Measurements from ENCODE around the gene PRPF8.

GRCh38 chr17:1641065-1641403, 43.6 kb downstream of the PRPF8 start:
- TF ChIP-seq PRDM15 (CRISPR knock-in tag; IDR thresholded peaks at IDR 0.05): no peak
- TF ChIP-seq ZC3H4 (CRISPR knock-in tag; IDR thresholded peaks at IDR 0.05; ENCODE audit: borderline replicate concordance): no peak
- TF ChIP-seq, protein P1, sequence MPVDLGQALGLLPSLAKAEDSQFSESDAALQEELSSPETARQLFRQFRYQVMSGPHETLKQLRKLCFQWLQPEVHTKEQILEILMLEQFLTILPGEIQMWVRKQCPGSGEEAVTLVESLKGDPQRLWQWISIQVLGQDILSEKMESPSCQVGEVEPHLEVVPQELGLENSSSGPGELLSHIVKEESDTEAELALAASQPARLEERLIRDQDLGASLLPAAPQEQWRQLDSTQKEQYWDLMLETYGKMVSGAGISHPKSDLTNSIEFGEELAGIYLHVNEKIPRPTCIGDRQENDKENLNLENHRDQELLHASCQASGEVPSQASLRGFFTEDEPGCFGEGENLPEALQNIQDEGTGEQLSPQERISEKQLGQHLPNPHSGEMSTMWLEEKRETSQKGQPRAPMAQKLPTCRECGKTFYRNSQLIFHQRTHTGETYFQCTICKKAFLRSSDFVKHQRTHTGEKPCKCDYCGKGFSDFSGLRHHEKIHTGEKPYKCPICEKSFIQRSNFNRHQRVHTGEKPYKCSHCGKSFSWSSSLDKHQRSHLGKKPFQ (CRISPR knock-in tag; IDR thresholded peaks at IDR 0.05; ENCODE audit: insufficient replicate concordance): no peak
- no peak for TF ChIP-seq STAT5B (CRISPR knock-in tag; IDR thresholded peaks at IDR 0.05)
